Ishikawa (cell line): ENCODE measurements around the gene MLLT1.
A peak's percentile ranks its signal among the peaks of the same experiment; 100 is the strongest.

Experiments
- CEBPB ChIP-seq: IDR thresholded peaks from 2 replicates; pipeline ENCODE4 v1.6.1; 2012
- CREB1 ChIP-seq: IDR thresholded peaks from 2 replicates; pipeline ENCODE4 v1.6.1; 2012; ENCODE audit warnings: low read depth
- EGR1 ChIP-seq: IDR thresholded peaks from 2 replicates; pipeline ENCODE4 v1.6.1; 2012
- EP300 ChIP-seq: IDR thresholded peaks from 2 replicates; pipeline ENCODE4 v1.6.1; 2012; ENCODE audit warnings: borderline replicate concordance
- FOXM1 ChIP-seq: IDR thresholded peaks from 2 replicates; pipeline ENCODE4 v1.6.1; 2012; ENCODE audit warnings: low read depth, borderline replicate concordance
- NFIC ChIP-seq: IDR thresholded peaks from 2 replicates; pipeline ENCODE4 v1.6.1; 2012
- RAD21 ChIP-seq: IDR thresholded peaks from 2 replicates; pipeline ENCODE4 v1.6.1; 2012; ENCODE audit warnings: low read depth
- TAF1 ChIP-seq: IDR thresholded peaks from 2 replicates; pipeline ENCODE4 v1.6.1; 2012; ENCODE audit warnings: low read depth, mild to moderate bottlenecking
- TCF12 ChIP-seq: IDR thresholded peaks from 2 replicates; pipeline ENCODE4 v1.6.1; 2012; ENCODE audit warnings: low read depth
- TEAD4 ChIP-seq: IDR thresholded peaks from 2 replicates; pipeline ENCODE4 v1.6.1; 2012
- YY1 ChIP-seq: IDR thresholded peaks from 2 replicates; pipeline ENCODE4 v1.6.1; 2012; ENCODE audit warnings: low read depth
- ZBTB7A ChIP-seq: IDR thresholded peaks from 2 replicates; pipeline ENCODE4 v1.6.1; 2012; ENCODE audit warnings: low read depth
- TF ChIP-seq, protein P1 (sequence below): IDR thresholded peaks from 2 replicates; pipeline ENCODE4 v1.6.1; 2012
- TF ChIP-seq, protein P2 (sequence below): IDR thresholded peaks from 2 replicates; pipeline ENCODE4 v1.6.1; 2012
- TF ChIP-seq, protein P3 (sequence below): IDR thresholded peaks from 2 replicates; pipeline ENCODE4 v1.6.1; 2012; ENCODE audit warnings: low read depth, mild to moderate bottlenecking

MLLT1 gene

DNA sequence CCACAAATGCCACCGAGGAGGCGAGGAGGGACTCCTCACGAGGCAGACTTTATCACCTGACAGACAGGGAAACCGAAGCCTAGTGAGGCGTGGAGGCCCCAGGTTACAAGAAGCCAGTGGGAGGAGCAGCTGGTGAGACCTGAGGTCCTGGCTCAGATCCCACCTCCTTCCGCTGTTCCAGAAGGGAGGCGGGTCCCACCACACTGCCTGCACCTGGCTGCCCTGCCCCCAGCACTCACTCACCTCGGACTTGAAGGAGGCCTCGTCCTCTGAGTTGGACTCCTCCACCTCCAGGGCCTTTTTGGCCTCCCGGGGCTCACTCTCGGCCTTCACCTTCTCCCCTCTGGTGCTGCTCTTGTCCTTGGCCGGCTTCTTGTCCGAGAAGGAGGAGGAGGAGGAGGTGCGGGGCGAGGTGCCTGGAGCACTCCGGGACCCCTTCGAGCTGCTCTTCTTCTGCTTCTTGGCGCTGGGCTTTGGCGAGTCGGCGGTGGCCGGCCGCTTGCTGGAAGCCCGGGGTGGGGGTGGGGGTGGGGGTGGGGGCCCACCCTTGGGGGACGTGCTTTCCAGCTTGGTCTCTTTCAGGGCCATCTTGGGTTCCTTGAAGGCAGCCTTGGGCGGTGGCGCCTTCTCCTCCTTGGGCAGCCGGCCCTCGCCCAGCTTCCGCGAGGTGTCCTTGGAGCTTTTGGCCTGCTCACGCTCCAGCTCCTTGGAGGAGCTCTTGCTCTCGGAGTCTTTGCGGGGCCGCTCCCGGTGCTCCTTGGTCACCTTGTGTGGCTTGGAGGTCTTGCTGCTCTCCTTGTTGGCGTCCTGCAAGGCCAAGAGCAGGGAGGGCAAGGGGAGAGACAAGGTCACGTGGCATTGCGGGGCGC is 57.7 kb downstream of the MLLT1 start:
- TF ChIP-seq ZBTB7A (no peak), NFIC (0 out of 2 replicates have a peak, but pooled peaks have one; percentile 37), TEAD4 (no peak), TCF12 (no peak), RAD21 (no peak), EP300 (no peak), TAF1 (no peak), FOXM1 (no peak), EGR1 (no peak), CEBPB (no peak), YY1 (no peak), CREB1 (no peak)
- TF ChIP-seq, protein P1, sequence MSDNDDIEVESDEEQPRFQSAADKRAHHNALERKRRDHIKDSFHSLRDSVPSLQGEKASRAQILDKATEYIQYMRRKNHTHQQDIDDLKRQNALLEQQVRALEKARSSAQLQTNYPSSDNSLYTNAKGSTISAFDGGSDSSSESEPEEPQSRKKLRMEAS: peak; percentile 62
- TF ChIP-seq, protein P2, sequence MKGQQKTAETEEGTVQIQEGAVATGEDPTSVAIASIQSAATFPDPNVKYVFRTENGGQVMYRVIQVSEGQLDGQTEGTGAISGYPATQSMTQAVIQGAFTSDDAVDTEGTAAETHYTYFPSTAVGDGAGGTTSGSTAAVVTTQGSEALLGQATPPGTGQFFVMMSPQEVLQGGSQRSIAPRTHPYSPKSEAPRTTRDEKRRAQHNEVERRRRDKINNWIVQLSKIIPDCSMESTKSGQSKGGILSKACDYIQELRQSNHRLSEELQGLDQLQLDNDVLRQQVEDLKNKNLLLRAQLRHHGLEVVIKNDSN: peak; percentile 50
- TF ChIP-seq, protein P3, sequence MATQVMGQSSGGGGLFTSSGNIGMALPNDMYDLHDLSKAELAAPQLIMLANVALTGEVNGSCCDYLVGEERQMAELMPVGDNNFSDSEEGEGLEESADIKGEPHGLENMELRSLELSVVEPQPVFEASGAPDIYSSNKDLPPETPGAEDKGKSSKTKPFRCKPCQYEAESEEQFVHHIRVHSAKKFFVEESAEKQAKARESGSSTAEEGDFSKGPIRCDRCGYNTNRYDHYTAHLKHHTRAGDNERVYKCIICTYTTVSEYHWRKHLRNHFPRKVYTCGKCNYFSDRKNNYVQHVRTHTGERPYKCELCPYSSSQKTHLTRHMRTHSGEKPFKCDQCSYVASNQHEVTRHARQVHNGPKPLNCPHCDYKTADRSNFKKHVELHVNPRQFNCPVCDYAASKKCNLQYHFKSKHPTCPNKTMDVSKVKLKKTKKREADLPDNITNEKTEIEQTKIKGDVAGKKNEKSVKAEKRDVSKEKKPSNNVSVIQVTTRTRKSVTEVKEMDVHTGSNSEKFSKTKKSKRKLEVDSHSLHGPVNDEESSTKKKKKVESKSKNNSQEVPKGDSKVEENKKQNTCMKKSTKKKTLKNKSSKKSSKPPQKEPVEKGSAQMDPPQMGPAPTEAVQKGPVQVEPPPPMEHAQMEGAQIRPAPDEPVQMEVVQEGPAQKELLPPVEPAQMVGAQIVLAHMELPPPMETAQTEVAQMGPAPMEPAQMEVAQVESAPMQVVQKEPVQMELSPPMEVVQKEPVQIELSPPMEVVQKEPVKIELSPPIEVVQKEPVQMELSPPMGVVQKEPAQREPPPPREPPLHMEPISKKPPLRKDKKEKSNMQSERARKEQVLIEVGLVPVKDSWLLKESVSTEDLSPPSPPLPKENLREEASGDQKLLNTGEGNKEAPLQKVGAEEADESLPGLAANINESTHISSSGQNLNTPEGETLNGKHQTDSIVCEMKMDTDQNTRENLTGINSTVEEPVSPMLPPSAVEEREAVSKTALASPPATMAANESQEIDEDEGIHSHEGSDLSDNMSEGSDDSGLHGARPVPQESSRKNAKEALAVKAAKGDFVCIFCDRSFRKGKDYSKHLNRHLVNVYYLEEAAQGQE: no peak

DNA sequence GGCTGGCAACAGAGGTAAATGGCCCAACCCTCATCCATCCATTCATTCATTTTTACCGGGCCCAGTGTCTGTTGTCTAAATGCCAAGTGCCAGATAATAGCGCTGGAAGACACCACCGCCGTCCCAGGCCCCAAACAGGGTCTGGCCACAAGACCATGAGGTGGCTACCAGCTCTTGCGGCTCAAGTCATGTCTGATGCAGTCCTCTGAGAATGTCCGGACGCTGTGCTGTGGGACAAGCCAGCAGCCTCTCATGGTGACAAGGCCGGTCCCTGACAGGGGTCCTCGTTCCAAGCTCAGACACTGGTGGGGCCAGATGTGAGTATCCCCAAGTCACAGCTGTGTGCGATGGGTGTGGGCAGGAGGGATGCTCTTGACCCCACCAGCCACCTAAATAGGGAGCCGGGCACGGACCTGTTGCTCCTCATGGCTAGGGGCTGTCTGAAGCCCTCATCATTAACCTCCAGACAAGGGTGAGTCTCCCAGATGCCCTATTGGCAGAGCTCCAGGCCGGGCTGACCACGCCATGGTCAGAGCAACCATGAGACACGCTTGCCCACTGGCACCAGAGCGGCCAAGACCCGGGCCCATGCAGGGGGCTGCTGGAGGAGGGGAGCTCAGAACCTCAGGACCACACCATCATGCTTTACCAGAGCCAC is 58.4 kb downstream of the MLLT1 start:
- TF ChIP-seq TEAD4: no peak
- no peak for TF ChIP-seq EP300
- no peak for TF ChIP-seq RAD21
- TF ChIP-seq ZBTB7A: no peak
- no peak for TF ChIP-seq CREB1
- TF ChIP-seq YY1: no peak
- TF ChIP-seq TAF1: no peak
- no peak for TF ChIP-seq TCF12
- no peak for TF ChIP-seq EGR1
- no peak for TF ChIP-seq FOXM1
- TF ChIP-seq, protein P1: no peak
- TF ChIP-seq, protein P3: no peak
- no peak for TF ChIP-seq CEBPB
- TF ChIP-seq, protein P2: no peak
- no peak for TF ChIP-seq NFIC

DNA sequence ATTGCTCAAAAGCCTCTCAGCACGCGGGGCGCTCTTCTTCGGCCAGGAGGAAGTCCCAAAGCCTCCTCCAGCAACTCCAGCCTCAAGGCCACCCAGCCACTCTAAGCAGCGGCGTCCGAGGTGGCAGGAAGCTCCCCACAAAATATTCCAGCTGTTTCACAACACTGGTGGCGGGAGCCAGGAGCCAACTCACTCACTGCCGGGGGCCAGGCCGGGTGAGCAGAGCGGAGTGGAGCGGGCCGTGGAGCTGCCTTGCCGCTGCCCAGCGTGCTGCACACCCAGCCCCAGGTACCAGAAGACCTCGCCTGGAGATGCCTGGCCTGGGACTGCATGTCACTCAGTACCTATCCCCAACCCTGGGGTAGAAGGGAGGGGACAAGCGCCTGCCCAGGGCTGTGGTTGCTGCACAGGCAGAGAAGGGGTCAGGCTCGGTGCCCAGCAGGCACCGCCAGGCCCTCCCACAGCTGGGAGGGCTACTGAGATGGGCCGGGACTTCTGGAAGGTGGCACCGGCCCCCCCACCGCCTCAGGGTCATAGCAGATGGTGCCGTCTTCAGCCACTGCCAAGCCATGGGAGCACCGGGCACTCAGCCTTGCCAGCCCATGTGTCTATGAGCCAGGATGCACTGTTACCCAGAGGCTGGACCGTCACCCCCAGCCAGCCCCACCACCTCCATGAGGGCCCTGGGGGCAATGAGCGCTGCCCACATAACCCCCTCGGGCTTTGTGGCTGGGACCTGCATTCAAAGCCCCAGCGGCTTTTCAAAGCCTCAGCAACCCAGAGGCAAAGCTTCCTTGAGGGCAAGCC is 59.2 kb downstream of the MLLT1 start:
- TF ChIP-seq EGR1: no peak
- TF ChIP-seq CREB1: no peak
- no peak for TF ChIP-seq TCF12
- TF ChIP-seq RAD21: no peak
- no peak for TF ChIP-seq TAF1
- TF ChIP-seq, protein P2: no peak
- TF ChIP-seq, protein P3: no peak
- no peak for TF ChIP-seq TEAD4
- TF ChIP-seq YY1: no peak
- TF ChIP-seq CEBPB: no peak
- no peak for TF ChIP-seq NFIC
- no peak for TF ChIP-seq FOXM1
- no peak for TF ChIP-seq ZBTB7A
- TF ChIP-seq EP300: no peak
